SJSA1 (cell line): ENCODE results near the gene CCP110. TPM values are rescaled to one million over a fixed set of nuclear protein-coding genes. Genes with fewer than 3 reads are reported as not detected.

ENCODE experiments used
- DNase-seq, 2 experiments: peaks; one replicate each; pipeline ENCODE4 v3.0.0-alpha.2; 2015 to 2020; ENCODE audit warnings: low spot score in 2 of 2, low read depth in 1 of 2
- H3K27ac ChIP-seq: fragments of 250-450 bp; sonication (Bioruptor Pico); 2 replicates; pipeline ENCODE4 v1.5.1; 2020; ENCODE audit warnings: mild to moderate bottlenecking, moderate library complexity
- H3K27me3 ChIP-seq: fragments of 250-450 bp; sonication (Bioruptor Pico); replicated peaks from 2 replicates; pipeline ENCODE4 v1.5.1; 2020; ENCODE audit warnings: mild to moderate bottlenecking, moderate library complexity
- H3K36me3 ChIP-seq: fragments of 250-450 bp; sonication (Bioruptor Pico); 2 replicates; pipeline ENCODE4 v1.5.1; 2020; ENCODE audit warnings: mild to moderate bottlenecking
- H3K4me1 ChIP-seq: fragments of 250-450 bp; sonication (Bioruptor Pico); replicated peaks from 2 replicates; pipeline ENCODE4 v1.6.1; 2021; ENCODE audit warnings: mild to moderate bottlenecking
- H3K4me3 ChIP-seq: fragments of 250-450 bp; sonication (Bioruptor Pico); 2 replicates; pipeline ENCODE4 v1.5.1; 2020; ENCODE audit warnings: mild to moderate bottlenecking
- H3K9me3 ChIP-seq: fragments of 250-450 bp; sonication (Bioruptor Pico); replicated peaks from 2 replicates; pipeline ENCODE4 v1.5.1; 2020; ENCODE audit warnings: mild to moderate bottlenecking
- total RNA-seq: library from RNA; depleted of rRNA; stranded (reverse); fragments of >200 nt; shearing (Covaris generic); gene quantifications from 2 replicates; pipeline ENCODE4 v1.2.3, GENCODE V29; 2014

Gene CCP110
- total RNA-seq, 1 experiment from 2014 or later = 28.3 TPM

GRCh38 chr16:19578378-19578971, 54.7 kb downstream of the CCP110 start:
- Histone ChIP-seq H3K9me3 (no peaks in the 10 kb centered on the region), H3K27ac (no peak overlapping the region), H3K27me3 (no peaks in the 10 kb centered on the region), H3K4me3 (no peak overlapping the region), H3K4me1 (no peaks in the 10 kb centered on the region), H3K36me3 (peaks cover 75% of the 10 kb centered on the region)
- DNase-seq = no peak

- no peak for DNase-seq
- H3K36me3 ChIP-seq = peaks cover 69% of the 10 kb centered on the region
- H3K27ac ChIP-seq = no peak overlapping the region
- no peaks in the 10 kb centered on the region for H3K9me3 ChIP-seq
- no peaks in the 10 kb centered on the region for H3K27me3 ChIP-seq
- no peaks in the 10 kb centered on the region for H3K4me1 ChIP-seq
- H3K4me3 ChIP-seq = no peak overlapping the region
Measured at GRCh38 chr16:19582050-19582831, 58.5 kb downstream of the CCP110 start.

- H3K27me3 ChIP-seq = no peaks in the 10 kb centered on the region
- H3K4me1 ChIP-seq = no peaks in the 10 kb centered on the region
- peak in 1 of 2 experiments; percentile 20 for DNase-seq
- no peaks in the 10 kb centered on the region for H3K9me3 ChIP-seq
- no peak overlapping the region for H3K27ac ChIP-seq
- peaks cover 57% of the 10 kb centered on the region for H3K36me3 ChIP-seq
- H3K4me3 ChIP-seq = no peak overlapping the region
Measured at GRCh38 chr16:19583665-19584300, 60.0 kb downstream of the CCP110 start.

- no peak for DNase-seq
- Histone ChIP-seq H3K27me3 (no peaks in the 10 kb centered on the region), H3K27ac (no peak overlapping the region), H3K4me1 (no peaks in the 10 kb centered on the region), H3K9me3 (no peaks in the 10 kb centered on the region), H3K4me3 (no peak overlapping the region), H3K36me3 (peaks cover 26% of the 10 kb centered on the region)
Measured at GRCh38 chr16:19588661-19589060, 64.9 kb downstream of the CCP110 start.

GRCh38 chr16:19589106-19589505, 65.4 kb downstream of the CCP110 start:
- H3K4me1 ChIP-seq = no peaks in the 10 kb centered on the region
- H3K27ac ChIP-seq = no peak overlapping the region
- no peak for DNase-seq
- no peak overlapping the region for H3K4me3 ChIP-seq
- no peaks in the 10 kb centered on the region for H3K27me3 ChIP-seq
- H3K36me3 ChIP-seq = peaks cover 21% of the 10 kb centered on the region
- H3K9me3 ChIP-seq = no peaks in the 10 kb centered on the region

- H3K9me3 ChIP-seq = no peaks in the 10 kb centered on the region
- peaks cover 20% of the 10 kb centered on the region for H3K36me3 ChIP-seq
- no peak for DNase-seq
- H3K4me1 ChIP-seq = peaks cover 2% of the 10 kb centered on the region
- H3K27ac ChIP-seq = no peak overlapping the region
- no peak overlapping the region for H3K4me3 ChIP-seq
- no peaks in the 10 kb centered on the region for H3K27me3 ChIP-seq
Measured at GRCh38 chr16:19589771-19590302, 66.1 kb downstream of the CCP110 start.

GRCh38 chr16:19595043-19595767, 71.5 kb downstream of the CCP110 start:
- Histone ChIP-seq H3K36me3 (peaks cover 22% of the 10 kb centered on the region), H3K9me3 (no peaks in the 10 kb centered on the region), H3K4me1 (peaks cover 10% of the 10 kb centered on the region), H3K4me3 (no peak overlapping the region), H3K27ac (no peak overlapping the region), H3K27me3 (no peaks in the 10 kb centered on the region)
- DNase-seq = peak; percentile 16 to 52

GRCh38 chr16:19598805-19599510, 75.2 kb downstream of the CCP110 start:
- peaks cover 10% of the 10 kb centered on the region for H3K4me1 ChIP-seq
- no peaks in the 10 kb centered on the region for H3K9me3 ChIP-seq
- H3K36me3 ChIP-seq = peaks cover 31% of the 10 kb centered on the region
- no peaks in the 10 kb centered on the region for H3K27me3 ChIP-seq
- DNase-seq = no peak
- H3K4me3 ChIP-seq = no peak overlapping the region
- H3K27ac ChIP-seq = no peak overlapping the region

- Histone ChIP-seq H3K9me3 (no peaks in the 10 kb centered on the region), H3K27me3 (no peaks in the 10 kb centered on the region), H3K27ac (no peak overlapping the region), H3K36me3 (peaks cover 31% of the 10 kb centered on the region), H3K4me1 (peaks cover 5% of the 10 kb centered on the region), H3K4me3 (no peak overlapping the region)
- no peak for DNase-seq
Measured at GRCh38 chr16:19599968-19600716, 76.4 kb downstream of the CCP110 start.

- peak in 1 of 2 experiments; percentile 40 for DNase-seq
- H3K4me1 ChIP-seq = no peaks in the 10 kb centered on the region
- H3K36me3 ChIP-seq = peaks cover 35% of the 10 kb centered on the region
- H3K9me3 ChIP-seq = no peaks in the 10 kb centered on the region
- no peaks in the 10 kb centered on the region for H3K27me3 ChIP-seq
- no peak overlapping the region for H3K4me3 ChIP-seq
- H3K27ac ChIP-seq = no peak overlapping the region
Measured at GRCh38 chr16:19601083-19601976, 77.6 kb downstream of the CCP110 start.
